GM19239 (cell line): ENCODE data around the gene LRMDA.

ENCODE experiments used
- DNase-seq: peaks from one replicate; pipeline ENCODE4 v3.0.0; 2011; ENCODE audit warnings: low spot score; ENCODE audit not compliant: insufficient read length
- FAIRE-seq: peaks from 2 replicates; lab custom pipeline; 2011; peaks lifted over from hg19 to GRCh38; lab: Jason Lieb, UNC

LRMDA gene

DNA sequence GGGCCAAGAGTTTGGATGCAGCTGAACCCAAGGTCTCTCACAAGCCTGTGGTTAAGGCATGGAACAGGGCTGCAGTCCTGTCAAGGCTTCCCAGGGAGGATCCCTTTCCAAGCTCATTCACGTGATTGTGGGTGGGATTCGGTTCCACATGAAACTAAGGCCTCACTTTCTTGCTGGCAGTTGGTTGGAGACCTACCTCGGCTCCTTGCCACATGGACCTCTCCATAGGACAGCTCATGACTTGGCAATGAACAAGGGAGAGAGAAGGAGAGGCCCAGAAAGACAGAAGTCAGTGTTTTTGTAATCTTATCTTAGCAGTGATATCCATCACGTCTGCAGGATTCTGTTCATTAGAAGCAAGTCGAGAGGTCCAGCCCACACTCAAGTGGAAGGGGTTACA is 583.8 kb downstream of the LRMDA start:
- DNase-seq = no peak
- FAIRE-seq = no peak

DNA sequence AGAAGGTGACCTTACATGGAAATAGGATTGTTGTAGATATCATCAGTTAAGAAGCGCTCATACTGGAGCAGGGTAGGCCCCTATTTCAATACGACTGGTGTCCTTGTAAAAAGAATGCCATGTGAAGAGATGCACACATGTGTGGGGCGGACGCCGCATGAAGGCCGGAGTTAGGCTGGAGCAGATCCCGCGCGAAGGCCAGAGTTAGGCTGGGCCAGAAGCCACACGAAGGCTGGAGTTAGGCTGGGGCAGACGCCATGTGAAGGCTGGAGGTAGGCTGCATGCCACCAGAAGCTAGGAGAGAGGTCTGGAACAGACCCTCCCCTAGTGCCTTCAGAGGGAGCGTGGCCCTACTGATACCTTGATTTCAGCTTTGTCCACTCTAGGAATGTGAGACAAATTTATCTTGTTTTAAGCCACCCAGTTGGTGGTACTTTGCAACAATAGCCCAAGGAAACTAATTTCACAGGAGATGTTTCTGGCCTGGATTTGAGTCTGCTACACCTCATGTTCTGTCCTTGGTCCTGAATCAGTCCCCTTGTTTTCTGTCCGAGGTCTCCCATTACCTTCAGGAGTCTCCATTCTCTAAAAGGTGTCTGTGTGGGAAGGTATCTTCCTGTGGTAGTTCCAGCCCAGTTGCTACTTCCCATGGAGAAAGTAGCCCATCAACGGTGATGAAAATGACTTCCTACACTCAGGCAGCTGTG is 585.8 kb downstream of the LRMDA start:
- no peak for DNase-seq
- no peak for FAIRE-seq

DNA sequence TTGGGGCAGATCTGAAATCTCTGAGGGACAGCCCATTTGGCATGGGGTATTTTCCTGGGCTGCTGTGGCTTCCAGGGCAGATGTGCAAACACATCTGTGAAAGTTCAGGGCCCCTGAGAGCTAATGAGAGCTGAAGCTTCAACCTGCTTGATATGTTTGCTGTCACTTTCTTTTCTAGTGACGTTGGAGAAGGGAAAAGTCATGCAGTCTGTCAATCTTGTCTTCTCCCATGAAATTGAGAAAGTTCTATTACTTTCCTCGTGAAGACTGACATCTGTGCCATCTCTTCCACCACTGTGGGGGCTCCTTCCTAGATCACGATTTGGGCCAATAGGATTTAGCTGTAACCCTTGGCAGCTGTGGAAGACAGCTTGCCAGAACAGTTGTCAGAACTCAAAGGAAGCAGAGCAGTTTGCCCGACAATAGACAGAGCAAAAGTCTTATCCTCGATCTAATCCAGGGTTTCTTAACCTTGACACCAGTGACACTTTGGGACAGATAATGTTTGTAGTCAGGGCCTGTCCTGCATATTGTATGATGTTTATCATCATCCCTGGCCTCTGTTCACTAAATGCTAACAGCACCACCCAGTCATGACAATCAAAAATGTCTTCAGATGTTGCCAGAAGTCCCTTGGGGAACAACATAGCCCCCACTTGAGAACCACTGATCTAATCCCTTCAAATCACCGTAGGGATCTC is 586.5 kb downstream of the LRMDA start:
- FAIRE-seq (no peak), DNase-seq (no peak)

DNA sequence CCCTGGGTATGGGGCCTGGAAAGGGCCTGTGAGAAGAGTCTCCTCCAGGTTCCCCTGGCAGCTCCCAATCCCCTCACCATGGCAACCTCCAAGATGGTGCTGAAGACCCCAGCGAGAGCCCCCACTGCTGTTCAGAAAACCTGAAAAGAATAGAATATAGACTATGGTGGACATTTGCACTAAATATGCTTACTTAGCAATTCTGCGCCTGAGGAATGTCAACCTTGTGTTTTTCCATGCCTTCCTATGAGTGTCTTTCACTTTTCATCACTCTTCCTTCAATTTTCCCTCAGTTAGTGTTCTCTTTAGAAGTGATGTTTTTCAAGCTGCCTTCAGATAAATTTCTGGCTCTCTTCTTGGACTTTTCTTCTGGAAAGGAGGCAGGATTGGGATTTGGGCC is 589.2 kb downstream of the LRMDA start:
- DNase-seq (no peak), FAIRE-seq (no peak)

DNA sequence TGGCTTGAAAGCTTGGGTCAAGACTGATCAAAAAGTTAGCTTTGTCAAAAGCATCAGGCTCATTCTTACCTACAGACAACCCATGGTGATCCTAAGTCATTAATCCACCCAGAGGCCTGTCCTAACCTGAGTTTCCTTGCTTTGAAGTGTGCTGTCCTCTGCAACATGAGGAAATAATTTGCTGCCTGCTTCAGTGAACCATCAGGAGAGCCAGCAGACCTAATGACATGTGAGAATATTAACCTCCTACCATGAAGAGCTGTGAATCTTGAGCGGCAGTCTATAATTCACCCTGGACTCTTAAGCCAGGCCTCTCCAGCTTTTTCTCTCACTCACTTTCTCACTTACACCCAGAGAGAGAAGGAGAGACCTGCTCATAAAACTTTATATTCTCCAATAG is 590.0 kb downstream of the LRMDA start:
- FAIRE-seq (no peak), DNase-seq (no peak)

DNA sequence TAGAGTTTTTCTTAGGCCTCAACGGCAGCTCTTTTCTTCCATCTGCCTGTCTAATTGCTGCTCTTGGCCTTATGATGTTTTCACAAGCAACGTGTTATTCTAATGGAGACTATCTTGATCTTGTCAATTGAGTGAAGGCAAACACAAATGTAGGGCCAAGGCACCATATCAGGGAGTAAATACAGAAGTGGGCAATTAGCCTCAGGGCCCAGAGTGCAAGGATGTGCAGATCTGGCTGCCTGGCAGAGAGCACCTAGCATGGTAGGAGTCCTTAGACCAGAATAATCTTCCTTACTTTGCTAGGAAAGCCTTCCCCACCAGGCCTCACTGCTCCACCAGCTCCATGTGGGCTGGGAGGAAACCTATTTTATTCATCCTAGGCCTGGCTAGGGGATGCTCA is 590.9 kb downstream of the LRMDA start:
- FAIRE-seq = no peak

DNA sequence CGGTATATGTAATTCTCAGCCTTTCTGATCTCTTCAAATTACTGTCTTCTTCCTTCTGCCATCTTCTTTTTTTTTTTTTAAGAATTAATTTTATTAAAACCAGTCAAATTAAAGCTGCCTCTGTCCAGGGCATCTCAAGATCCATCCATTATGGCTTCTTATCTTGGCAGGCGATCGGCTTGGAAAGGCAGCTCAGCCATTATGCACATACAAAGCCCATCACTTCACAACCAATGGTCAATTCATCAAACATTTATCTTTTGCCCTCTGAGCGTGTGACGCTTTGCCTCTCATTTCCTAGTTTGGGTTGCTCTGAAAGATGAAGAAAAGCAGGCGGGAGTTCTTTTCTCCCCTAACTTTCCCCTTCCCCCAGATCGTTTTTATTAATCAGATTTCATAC is 591.6 kb downstream of the LRMDA start:
- FAIRE-seq (no peak), DNase-seq (no peak)

More for the DNA sequence above, 590.9 kb downstream of the LRMDA start:
- no peak for DNase-seq

DNA sequence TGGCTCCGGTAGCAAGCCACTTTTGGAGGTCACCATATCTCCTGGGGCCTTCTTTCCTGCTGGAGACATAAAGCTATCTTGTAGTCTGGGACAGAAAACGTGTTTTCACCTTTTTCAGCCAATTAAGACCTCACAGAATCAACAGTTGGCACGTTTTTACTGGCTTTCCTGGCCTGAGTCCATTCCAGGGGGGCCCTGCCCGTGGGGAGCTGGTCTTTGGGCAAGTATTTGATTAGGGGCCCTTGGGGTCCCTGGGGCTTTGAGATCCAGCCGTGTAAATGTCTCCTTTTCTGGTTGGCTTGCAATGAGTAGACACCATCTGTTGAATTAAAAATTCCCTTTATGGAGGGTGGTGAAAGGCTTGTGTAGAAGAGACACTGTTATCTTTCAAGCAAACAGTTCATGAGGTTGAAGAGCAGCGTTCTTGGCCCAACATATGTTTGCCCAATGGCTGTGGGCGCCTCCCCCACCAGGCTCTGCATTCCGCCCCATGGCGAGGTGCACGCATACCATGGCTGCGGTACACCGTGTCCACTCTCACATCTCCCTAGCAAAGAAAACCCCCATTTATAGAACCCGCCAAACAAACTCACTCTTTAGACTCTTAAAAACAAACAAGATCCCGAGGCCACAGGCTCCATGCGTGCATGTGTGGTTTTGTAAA is 593.2 kb downstream of the LRMDA start:
- DNase-seq (no peak), FAIRE-seq (no peak)

DNA sequence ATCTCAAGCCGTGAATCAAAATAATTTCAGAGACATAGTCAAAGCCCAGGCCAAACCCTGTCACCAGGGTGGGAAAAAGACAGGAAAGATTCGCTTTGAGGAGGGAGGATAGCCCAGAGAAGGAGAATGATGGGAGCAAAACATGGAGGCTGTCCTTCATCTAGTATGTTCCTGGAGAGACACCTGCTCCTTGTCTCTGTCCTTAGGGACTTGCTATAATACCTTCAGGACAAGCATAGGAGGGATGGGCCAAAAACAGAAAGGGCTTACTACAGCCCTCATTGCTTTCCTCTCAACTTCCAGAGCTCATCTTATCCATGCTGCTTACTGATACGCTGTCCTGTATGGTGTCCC is 593.7 kb downstream of the LRMDA start:
- FAIRE-seq (no peak), DNase-seq (no peak)

DNA sequence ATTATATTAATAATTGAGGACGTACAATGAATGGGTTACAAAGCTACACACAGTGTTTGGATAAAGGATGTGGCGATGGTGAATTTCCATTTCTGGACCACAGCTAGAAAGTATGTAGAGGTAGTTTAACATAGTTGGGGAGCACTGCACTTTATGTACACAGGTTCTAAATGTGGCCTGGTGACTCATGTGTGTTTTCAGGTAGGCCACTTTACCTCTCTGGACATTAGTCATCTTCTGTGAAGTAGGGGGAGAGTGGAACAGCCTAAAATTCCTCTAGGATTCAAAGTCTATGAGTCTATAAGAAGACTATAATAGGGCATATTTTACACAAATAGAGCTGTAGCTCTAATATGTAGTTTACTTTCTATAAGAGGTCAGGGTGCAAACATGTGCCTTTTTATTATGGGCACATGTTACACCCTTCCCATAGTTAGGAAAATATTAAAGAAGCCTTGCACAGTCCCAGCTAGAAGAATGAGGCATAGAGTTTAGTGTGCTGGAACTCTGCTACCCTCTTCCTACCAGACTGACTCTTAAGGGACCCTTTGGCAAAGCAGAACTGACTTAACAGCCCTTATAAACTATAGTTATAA is 594.9 kb downstream of the LRMDA start:
- DNase-seq (no peak), FAIRE-seq (no peak)

DNA sequence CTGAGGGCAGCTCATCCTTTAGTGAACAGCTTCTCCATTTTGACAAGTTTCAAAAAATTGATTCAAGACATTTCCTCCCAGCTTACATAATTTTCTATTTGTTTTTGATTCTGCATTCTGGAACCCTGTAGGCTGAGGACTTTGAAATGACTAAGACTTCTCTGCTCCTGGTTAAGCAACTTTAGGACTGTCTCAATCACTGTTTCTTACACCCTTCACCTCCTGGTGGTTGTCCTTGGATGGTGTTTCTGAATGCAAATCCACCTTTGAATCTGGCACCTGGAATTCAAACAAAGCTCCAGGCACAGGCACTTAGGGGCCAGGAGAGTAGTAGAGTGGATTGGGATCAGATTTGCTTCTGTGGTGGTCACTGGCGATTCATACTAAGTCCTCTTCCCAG is 595.5 kb downstream of the LRMDA start:
- no peak for DNase-seq
- no peak for FAIRE-seq

DNA sequence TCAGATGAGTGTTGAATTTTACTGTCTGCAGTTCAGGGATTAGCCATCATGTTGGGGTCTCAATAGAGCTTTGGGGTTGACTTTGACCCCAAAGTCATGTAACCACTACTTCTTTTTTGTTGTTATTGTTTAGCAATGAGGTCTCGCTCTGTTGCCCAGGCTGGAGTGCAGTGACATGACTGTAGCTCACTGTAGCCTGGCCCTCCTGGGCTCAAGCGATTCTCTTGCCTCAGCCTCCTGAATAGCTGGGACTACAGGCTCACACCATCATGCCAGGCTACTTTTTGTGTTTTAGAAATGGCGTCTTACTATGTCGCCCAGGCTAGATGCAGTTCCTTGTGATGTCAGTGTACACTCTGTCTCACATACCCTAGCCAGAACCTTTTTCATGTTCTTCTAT is 598.4 kb downstream of the LRMDA start:
- no peak for FAIRE-seq

DNA sequence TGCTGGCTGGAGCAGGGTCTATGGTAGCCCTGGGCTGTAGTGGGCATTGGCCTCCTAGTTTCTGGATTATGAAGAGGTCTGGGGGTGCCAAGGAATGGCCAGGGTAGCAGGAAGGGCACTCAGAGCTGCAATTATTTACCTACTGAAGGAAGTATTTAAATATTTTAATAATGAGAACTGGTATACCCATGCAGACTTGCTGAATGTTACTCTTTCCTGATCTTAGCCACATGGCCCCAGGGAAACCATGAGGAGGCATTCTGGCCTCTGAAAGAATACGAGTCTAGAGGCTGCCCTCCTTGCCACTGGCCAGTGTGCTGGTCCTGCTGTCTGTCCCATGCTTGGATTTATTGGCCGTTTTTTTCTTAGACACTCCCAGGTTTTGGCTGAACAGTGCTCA is 599.7 kb downstream of the LRMDA start:
- FAIRE-seq (no peak), DNase-seq (no peak)

More for the DNA sequence above, 598.4 kb downstream of the LRMDA start:
- no peak for DNase-seq

DNA sequence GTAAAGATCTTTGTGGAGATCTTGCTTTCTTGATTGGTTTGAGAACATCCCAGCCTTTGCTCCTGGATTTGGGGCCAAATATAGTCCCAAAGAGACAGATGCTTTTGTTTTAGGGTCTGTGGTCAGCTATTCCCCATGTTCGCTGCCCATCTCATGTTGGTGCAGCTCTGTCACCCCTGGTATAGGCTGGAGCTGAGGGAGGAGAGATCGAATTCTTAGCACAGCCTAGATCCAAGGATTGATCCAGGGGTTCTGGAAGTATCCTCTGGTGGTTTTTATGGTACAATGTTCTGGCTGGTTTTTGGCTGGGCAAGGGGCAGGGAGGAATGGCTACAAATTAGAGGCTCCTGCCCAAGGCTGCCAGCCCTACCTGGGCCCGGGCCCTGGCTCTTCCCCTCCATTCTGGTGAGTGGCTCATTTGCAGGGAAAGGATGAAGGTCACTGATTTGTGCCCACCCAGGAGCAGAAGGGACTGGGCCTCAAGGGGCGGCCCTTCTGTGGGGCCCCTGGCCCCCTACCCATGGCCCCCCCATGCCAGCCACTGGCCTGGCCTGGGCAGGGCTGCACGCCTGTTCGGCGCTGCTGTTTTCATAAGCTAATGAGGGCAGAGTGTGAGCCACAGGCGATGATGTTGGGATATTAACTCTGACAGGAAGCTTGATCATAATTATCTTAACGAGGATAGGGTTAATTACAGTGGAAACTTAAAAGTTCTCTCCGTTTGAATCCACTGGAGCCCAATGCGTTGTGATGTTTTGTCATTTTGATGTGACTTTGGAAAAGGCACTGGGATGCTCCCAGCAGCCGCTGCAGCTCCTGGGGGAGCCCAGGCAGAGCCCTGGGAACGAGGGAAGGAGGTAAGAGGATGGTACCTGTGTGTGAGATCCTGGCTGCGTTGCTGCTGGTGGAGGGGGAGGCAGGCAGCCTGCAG is 600.6 kb downstream of the LRMDA start:
- FAIRE-seq = no peak
- DNase-seq = no peak

DNA sequence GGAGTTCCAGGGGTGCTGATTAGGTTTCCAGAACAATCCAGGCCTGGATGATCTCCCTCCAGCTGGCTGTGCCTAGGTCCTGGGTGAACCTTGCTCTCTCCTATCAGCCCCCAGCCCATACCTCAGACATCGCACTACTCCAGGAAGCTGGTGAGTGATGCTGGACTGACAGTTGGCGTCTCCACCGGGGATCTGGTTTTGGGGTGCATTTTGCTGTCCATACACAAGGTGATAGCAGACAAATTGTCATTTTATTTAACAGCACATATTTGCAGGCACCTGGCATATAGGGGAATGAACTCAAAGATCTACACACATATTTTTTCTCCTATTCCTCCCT is 601.2 kb downstream of the LRMDA start:
- FAIRE-seq (no peak), DNase-seq (no peak)

DNA sequence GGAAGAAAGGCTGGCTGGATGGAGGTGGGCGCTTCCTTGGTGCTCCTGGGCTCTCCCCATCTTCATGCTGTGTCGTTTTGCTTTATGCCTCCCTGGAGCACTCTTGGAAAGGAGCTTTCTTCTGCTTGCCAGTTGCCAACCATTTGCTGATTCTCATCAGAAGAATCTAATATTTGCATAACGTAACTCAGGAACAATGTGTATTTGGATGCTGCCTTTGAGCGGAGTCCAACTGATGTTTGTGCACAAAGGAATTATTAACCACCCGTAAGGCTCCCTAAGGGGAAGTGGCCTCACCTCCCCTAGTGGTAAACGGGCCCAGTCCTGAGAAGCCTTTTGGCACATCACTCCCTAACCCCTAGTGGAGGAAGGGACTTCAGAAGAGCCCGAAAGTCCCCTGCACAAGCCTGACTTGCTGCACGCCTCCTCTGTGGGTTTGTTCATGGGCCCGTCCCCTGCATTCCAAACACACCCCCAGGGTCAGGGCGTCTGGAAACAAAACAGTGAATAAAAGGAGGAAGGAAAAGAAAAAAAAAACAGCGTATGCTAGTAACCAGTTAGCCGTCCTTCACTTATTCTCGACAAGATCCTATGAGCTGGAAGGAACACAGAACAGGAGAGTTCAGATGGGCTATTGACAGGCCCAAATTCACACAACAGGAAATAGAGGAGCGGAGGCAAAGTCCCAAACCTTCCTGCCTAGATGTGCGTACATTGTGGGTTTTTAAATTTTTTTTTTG is 602.2 kb downstream of the LRMDA start:
- DNase-seq (no peak), FAIRE-seq (no peak)

DNA sequence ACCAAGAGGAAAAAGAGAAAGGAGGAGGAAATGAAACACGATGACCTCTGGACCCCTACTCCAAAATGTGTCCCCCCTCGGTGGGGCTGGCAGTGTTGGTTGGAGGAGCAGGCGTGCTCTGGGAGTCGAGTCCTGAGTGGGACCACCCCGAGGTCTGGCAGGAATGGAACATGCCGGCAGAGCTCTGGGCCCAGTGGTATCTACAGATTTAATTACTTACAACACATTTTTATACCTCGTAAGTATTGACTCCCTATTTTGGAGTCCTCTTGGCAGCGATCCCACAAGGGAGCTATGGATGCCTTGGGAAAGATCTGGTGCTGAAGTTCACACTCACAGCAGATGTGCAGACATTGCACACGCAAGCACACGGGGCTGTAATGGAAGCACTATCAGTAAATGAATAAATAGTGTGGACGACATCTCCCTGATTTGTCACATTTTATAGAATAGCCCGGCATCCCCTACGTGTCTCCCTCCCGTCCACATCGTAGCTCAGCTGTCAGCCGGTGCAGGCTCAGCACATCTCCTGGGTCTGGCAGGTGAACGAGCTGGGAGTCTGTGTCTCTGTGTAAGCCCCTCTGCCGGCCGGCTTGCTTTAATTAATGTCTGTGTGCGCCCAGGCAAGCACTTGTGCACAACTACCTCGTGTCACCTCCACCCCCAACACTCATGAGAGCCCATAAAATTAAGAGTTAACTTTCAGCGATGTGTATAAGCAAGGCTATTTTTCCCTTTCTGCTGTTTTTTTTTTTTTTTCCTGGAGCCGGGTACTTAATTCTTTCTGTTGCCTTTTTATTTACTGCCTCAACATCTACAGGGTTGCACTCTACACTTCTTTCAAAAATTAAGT is 603.2 kb downstream of the LRMDA start:
- DNase-seq (no peak), FAIRE-seq (no peak)

DNA sequence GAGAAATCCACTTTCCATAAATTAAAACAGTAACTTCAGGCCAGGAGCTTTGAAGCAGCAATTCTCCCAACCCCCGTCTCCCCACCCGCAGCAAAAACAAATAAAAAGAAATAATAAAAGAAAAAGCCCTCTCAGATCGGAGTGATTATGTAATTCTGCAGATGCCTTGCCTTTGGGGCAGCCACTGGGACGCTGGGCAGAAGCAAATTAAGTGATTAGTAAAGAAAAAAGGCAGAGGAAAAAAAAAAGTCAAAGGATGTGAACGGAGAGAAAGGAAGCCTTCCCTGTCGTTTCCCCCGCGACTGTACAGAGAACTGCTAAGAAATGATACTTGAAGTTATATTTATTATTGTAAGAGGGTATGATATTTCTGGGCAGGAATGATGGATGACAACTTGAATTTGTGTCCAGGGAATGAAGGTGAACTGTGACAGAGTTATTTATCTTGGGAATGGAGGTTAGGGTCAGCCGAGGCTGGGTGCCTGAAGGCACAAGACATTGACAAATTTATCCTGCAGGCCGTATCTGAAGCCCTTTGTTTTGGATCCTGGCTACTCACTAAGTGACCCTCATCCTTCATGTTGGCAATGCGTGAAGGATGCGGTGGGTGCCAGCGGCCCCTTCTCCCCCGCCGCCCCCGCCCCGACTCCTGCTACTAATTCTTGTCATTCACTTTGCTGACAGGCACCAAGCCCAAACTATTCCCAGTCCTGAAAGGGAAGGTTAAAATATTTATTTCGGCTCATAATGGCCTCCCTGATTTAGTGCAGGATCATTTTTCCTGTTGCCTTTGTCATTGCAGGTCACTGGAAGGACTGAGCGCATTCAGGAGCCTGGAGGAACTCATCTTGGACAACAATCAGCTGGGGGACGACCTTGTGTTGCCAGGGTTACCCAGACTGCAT is 604.0 kb downstream of the LRMDA start:
- FAIRE-seq (no peak), DNase-seq (no peak)
